WTC11 (cell line): ENCODE data around the gene DOK5. TPM values are rescaled to one million over a fixed set of nuclear protein-coding genes. Genes with fewer than 3 reads are reported as not detected.

Experiments
- ATAC-seq: fragments of 200-7000 bp; cut with Tn5 transposase; 2 replicates; pipeline ENCODE4 v1.10.0; 2021; ENCODE audit warnings: mild to moderate bottlenecking, moderate library complexity
- CTCF ChIA-PET: fragments of 300-600 bp; sonication (Branson Sonifier 250); formaldehyde crosslinking; loops from one replicate; lab custom pipeline; 2021; ENCODE audit warnings: antibody characterized with exemption; lab: Charles Lee
- POLR2A ChIA-PET: fragments of 350-600 bp; sonication (Branson Sonifier 250); formaldehyde crosslinking; loops from one replicate; lab custom pipeline; 2021; ENCODE audit warnings: antibody characterized with exemption; lab: Charles Lee
- DNase-seq: peaks from one replicate; pipeline ENCODE4 v3.0.0; 2021; ENCODE audit warnings: low spot score
- H3K27ac Mint-ChIP-seq: 2 replicates; pipeline ENCODE4 v1.8.0; 2021; ENCODE audit warnings: mixed read lengths
- H3K27me3 Mint-ChIP-seq: 2 replicates; pipeline ENCODE4 v1.8.0; 2021; ENCODE audit warnings: low read depth, mild to moderate bottlenecking, moderate library complexity, mixed read lengths
- H3K36me3 Mint-ChIP-seq: 2 replicates; pipeline ENCODE4 v1.8.0; 2021; ENCODE audit warnings: mixed read lengths
- H3K4me1 Mint-ChIP-seq: 2 replicates; pipeline ENCODE4 v1.8.0; 2022; ENCODE audit warnings: mixed read lengths
- H3K4me3 Mint-ChIP-seq: 2 replicates; pipeline ENCODE4 v1.8.0; 2021; ENCODE audit warnings: mild to moderate bottlenecking, moderate library complexity, mixed read lengths
- H3K9me3 Mint-ChIP-seq: 2 replicates; pipeline ENCODE4 v1.8.0; 2021; ENCODE audit warnings: mixed read lengths
- MYBL2 ChIP-seq: sonication (generic); formaldehyde crosslinking; IDR thresholded peaks from 2 replicates; pipeline ENCODE4 v1.8.1; 2023; ENCODE audit warnings: mild to moderate bottlenecking, moderate library complexity, missing genetic modification reagents
- NR1H2 ChIP-seq: sonication (generic); formaldehyde crosslinking; IDR thresholded peaks from 2 replicates; pipeline ENCODE4 v1.9.0; 2021; ENCODE audit warnings: mild to moderate bottlenecking, moderate library complexity, missing genetic modification reagents
- TEAD1 ChIP-seq: sonication (generic); formaldehyde crosslinking; IDR thresholded peaks from 2 replicates; pipeline ENCODE4 v1.8.0; 2022; ENCODE audit warnings: mild to moderate bottlenecking, missing genetic modification reagents
- TEAD4 ChIP-seq: sonication (generic); formaldehyde crosslinking; IDR thresholded peaks from 2 replicates; pipeline ENCODE4 v1.8.0; 2022; ENCODE audit warnings: mild to moderate bottlenecking, missing genetic modification reagents
- ZBTB21 ChIP-seq: sonication (generic); formaldehyde crosslinking; IDR thresholded peaks from 2 replicates; pipeline ENCODE4 v1.8.1; 2023; ENCODE audit warnings: mild to moderate bottlenecking, missing genetic modification reagents, borderline replicate concordance
- total RNA-seq: library from RNA; stranded (reverse); gene quantifications from 3 replicates; pipeline ENCODE4 v1.2.3, GENCODE V29; 2021
- TF ChIP-seq, protein P1 (sequence below): sonication (generic); formaldehyde crosslinking; IDR thresholded peaks from 2 replicates; pipeline ENCODE4 v1.8.0; 2023; ENCODE audit warnings: missing genetic modification reagents, mild to moderate bottlenecking, borderline replicate concordance
- TF ChIP-seq, protein P2 (sequence below): sonication (generic); formaldehyde crosslinking; IDR thresholded peaks from 2 replicates; pipeline ENCODE4 v1.8.0; 2023; ENCODE audit warnings: missing genetic modification reagents
- TF ChIP-seq, protein P3 (sequence below): fragments of 250-450 bp; sonication (Bioruptor Pico); IDR thresholded peaks from 2 replicates; pipeline ENCODE4 v2.1.2; 2022; ENCODE audit warnings: mild to moderate bottlenecking, moderate library complexity
- TF ChIP-seq, protein P4 (sequence below): sonication (generic); formaldehyde crosslinking; conservative IDR thresholded peaks from 2 replicates; pipeline ENCODE4 v1.8.1; 2023; ENCODE audit warnings: mild to moderate bottlenecking, low read depth, missing genetic modification reagents, moderate library complexity
- TF ChIP-seq, protein P5 (sequence below): fragments of 250-450 bp; sonication (Bioruptor Pico); IDR thresholded peaks from 2 replicates; pipeline ENCODE4 v1.9.0; 2021; ENCODE audit warnings: moderate library complexity, mild to moderate bottlenecking, inconsistent platforms, borderline replicate concordance
- TF ChIP-seq, protein P6 (sequence below): sonication (generic); formaldehyde crosslinking; IDR thresholded peaks from 2 replicates; pipeline ENCODE4 v1.8.1; 2022; ENCODE audit warnings: mild to moderate bottlenecking, moderate library complexity, missing genetic modification reagents
- TF ChIP-seq, protein P7 (sequence below): fragments of 250-450 bp; sonication (Bioruptor Pico); IDR thresholded peaks from 2 replicates; pipeline ENCODE4 v1.9.0; 2021; ENCODE audit warnings: mild to moderate bottlenecking, borderline replicate concordance
- TF ChIP-seq, protein P8 (sequence below): fragments of 250-450 bp; sonication (Bioruptor Pico); IDR thresholded peaks from 2 replicates; pipeline ENCODE4 v1.9.0; 2021; ENCODE audit warnings: mild to moderate bottlenecking

Gene DOK5
- total RNA-seq, 1 experiment from 2014 or later: 10.1 TPM

DNA sequence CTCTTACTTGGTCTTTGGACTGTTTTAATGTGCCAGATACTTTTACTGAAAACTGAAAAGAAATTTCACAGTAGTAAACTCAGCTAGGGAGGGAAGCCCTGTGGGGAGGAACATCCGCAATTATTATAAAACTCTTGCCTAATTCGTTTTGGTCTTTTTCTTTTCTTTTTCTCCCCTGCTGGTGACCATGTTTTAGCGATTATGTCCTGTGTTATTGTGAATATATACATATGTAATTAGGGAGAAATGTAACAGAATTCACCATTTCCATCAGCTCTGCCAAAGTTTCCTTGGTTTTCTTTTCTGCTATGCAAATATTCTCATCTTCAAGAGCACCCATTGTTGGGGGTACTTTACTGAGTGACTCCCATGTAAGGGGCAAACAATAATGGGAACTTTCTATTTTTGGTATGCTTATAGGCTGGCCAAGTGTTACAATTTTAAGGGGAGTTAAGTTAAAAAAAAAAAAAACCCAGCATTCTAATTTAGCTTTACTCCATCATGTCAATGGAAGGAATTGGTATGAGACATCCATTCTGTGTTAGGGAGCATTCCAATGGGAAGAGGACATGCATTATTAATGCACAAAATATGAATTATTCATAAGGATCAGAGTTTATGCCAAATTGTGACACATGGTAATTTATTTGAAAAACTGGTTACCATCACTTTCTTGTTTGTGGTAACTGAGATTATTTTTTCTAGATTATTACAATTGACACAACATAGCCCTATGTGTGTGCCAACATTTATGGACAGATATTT lies 2.0 kb downstream of the DOK5 start (continued):
- TF ChIP-seq, protein P1, sequence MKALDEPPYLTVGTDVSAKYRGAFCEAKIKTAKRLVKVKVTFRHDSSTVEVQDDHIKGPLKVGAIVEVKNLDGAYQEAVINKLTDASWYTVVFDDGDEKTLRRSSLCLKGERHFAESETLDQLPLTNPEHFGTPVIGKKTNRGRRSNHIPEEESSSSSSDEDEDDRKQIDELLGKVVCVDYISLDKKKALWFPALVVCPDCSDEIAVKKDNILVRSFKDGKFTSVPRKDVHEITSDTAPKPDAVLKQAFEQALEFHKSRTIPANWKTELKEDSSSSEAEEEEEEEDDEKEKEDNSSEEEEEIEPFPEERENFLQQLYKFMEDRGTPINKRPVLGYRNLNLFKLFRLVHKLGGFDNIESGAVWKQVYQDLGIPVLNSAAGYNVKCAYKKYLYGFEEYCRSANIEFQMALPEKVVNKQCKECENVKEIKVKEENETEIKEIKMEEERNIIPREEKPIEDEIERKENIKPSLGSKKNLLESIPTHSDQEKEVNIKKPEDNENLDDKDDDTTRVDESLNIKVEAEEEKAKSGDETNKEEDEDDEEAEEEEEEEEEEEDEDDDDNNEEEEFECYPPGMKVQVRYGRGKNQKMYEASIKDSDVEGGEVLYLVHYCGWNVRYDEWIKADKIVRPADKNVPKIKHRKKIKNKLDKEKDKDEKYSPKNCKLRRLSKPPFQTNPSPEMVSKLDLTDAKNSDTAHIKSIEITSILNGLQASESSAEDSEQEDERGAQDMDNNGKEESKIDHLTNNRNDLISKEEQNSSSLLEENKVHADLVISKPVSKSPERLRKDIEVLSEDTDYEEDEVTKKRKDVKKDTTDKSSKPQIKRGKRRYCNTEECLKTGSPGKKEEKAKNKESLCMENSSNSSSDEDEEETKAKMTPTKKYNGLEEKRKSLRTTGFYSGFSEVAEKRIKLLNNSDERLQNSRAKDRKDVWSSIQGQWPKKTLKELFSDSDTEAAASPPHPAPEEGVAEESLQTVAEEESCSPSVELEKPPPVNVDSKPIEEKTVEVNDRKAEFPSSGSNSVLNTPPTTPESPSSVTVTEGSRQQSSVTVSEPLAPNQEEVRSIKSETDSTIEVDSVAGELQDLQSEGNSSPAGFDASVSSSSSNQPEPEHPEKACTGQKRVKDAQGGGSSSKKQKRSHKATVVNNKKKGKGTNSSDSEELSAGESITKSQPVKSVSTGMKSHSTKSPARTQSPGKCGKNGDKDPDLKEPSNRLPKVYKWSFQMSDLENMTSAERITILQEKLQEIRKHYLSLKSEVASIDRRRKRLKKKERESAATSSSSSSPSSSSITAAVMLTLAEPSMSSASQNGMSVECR (CRISPR knock-in tag): no peak
- TF ChIP-seq, protein P2, sequence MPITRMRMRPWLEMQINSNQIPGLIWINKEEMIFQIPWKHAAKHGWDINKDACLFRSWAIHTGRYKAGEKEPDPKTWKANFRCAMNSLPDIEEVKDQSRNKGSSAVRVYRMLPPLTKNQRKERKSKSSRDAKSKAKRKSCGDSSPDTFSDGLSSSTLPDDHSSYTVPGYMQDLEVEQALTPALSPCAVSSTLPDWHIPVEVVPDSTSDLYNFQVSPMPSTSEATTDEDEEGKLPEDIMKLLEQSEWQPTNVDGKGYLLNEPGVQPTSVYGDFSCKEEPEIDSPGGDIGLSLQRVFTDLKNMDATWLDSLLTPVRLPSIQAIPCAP (CRISPR knock-in tag): no peak
- TF ChIP-seq NR1H2 (CRISPR knock-in tag): no peak
- TF ChIP-seq TEAD4 (CRISPR knock-in tag): no peak
- TF ChIP-seq, protein P3, sequence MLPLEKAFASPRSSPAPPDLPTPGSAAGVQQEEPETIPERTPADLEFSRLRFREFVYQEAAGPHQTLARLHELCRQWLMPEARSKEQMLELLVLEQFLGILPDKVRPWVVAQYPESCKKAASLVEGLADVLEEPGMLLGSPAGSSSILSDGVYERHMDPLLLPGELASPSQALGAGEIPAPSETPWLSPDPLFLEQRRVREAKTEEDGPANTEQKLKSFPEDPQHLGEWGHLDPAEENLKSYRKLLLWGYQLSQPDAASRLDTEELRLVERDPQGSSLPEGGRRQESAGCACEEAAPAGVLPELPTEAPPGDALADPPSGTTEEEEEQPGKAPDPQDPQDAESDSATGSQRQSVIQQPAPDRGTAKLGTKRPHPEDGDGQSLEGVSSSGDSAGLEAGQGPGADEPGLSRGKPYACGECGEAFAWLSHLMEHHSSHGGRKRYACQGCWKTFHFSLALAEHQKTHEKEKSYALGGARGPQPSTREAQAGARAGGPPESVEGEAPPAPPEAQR (CRISPR knock-in tag): no peak
- TF ChIP-seq, protein P4, sequence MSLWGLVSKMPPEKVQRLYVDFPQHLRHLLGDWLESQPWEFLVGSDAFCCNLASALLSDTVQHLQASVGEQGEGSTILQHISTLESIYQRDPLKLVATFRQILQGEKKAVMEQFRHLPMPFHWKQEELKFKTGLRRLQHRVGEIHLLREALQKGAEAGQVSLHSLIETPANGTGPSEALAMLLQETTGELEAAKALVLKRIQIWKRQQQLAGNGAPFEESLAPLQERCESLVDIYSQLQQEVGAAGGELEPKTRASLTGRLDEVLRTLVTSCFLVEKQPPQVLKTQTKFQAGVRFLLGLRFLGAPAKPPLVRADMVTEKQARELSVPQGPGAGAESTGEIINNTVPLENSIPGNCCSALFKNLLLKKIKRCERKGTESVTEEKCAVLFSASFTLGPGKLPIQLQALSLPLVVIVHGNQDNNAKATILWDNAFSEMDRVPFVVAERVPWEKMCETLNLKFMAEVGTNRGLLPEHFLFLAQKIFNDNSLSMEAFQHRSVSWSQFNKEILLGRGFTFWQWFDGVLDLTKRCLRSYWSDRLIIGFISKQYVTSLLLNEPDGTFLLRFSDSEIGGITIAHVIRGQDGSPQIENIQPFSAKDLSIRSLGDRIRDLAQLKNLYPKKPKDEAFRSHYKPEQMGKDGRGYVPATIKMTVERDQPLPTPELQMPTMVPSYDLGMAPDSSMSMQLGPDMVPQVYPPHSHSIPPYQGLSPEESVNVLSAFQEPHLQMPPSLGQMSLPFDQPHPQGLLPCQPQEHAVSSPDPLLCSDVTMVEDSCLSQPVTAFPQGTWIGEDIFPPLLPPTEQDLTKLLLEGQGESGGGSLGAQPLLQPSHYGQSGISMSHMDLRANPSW: no peak
- TF ChIP-seq, protein P5, sequence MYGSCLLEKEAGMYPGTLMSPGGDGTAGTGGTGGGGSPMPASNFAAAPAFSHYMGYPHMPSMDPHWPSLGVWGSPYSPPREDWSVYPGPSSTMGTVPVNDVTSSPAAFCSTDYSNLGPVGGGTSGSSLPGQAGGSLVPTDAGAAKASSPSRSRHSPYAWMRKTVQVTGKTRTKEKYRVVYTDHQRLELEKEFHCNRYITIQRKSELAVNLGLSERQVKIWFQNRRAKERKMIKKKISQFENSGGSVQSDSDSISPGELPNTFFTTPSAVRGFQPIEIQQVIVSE (CRISPR knock-in tag): no peak
- TF ChIP-seq, protein P6, sequence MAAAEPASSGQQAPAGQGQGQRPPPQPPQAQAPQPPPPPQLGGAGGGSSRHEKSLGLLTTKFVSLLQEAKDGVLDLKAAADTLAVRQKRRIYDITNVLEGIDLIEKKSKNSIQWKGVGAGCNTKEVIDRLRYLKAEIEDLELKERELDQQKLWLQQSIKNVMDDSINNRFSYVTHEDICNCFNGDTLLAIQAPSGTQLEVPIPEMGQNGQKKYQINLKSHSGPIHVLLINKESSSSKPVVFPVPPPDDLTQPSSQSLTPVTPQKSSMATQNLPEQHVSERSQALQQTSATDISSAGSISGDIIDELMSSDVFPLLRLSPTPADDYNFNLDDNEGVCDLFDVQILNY (CRISPR knock-in tag): no peak

DNA sequence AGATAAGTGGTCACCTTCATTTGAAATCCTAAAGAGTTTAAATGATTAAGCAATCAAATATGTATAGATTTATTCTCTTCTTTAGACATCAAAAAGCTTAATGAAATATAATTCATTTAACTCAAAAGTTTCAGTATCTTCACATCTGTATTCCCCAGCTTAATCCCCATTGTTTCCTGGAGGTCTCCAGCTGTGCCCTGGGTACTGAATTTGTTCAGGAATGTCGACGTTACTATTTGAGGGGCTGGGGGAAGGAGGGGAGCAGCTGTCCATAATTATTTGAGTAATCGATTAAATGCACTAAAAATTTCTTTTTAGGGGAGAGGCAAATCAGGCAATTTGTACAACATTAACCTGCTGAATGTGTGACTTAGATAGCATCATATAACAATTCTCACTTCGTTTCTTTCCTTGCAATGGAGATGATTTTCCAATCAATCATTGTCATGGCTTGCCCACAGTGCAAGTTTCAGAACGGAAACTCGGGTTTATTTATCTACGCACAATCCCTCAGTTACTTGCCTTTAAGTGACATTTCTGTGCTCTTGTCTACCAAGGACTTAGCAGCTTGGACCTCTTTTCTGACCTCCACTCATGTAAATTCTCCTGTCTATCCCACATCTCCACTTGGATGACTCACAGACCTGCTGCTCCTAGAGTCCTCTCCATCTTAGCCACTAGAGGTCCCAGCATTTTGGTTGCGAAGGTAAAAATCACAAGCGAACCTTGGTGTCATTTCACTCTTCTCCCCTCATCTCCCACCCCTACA lies 3.9 kb downstream of the DOK5 start:
- peak; percentile 32 for DNase-seq
- peaks cover 46% of the 10 kb centered on the region for H3K4me1 Mint-ChIP-seq
- CTCF ChIA-PET: interaction anchor here (0.7 to 1.0 kb wide), 3 partner anchors 22 to 271 kb away, joined by 3 read pairs; partner anchors contain the start of gene PFDN4
- TF ChIP-seq TEAD1 (CRISPR knock-in tag) (no peak), MYBL2 (CRISPR knock-in tag) (no peak), ZBTB21 (CRISPR knock-in tag) (no peak)
- TF ChIP-seq, protein P7, sequence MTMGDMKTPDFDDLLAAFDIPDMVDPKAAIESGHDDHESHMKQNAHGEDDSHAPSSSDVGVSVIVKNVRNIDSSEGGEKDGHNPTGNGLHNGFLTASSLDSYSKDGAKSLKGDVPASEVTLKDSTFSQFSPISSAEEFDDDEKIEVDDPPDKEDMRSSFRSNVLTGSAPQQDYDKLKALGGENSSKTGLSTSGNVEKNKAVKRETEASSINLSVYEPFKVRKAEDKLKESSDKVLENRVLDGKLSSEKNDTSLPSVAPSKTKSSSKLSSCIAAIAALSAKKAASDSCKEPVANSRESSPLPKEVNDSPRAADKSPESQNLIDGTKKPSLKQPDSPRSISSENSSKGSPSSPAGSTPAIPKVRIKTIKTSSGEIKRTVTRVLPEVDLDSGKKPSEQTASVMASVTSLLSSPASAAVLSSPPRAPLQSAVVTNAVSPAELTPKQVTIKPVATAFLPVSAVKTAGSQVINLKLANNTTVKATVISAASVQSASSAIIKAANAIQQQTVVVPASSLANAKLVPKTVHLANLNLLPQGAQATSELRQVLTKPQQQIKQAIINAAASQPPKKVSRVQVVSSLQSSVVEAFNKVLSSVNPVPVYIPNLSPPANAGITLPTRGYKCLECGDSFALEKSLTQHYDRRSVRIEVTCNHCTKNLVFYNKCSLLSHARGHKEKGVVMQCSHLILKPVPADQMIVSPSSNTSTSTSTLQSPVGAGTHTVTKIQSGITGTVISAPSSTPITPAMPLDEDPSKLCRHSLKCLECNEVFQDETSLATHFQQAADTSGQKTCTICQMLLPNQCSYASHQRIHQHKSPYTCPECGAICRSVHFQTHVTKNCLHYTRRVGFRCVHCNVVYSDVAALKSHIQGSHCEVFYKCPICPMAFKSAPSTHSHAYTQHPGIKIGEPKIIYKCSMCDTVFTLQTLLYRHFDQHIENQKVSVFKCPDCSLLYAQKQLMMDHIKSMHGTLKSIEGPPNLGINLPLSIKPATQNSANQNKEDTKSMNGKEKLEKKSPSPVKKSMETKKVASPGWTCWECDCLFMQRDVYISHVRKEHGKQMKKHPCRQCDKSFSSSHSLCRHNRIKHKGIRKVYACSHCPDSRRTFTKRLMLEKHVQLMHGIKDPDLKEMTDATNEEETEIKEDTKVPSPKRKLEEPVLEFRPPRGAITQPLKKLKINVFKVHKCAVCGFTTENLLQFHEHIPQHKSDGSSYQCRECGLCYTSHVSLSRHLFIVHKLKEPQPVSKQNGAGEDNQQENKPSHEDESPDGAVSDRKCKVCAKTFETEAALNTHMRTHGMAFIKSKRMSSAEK: no peak
- TF ChIP-seq, protein P8, sequence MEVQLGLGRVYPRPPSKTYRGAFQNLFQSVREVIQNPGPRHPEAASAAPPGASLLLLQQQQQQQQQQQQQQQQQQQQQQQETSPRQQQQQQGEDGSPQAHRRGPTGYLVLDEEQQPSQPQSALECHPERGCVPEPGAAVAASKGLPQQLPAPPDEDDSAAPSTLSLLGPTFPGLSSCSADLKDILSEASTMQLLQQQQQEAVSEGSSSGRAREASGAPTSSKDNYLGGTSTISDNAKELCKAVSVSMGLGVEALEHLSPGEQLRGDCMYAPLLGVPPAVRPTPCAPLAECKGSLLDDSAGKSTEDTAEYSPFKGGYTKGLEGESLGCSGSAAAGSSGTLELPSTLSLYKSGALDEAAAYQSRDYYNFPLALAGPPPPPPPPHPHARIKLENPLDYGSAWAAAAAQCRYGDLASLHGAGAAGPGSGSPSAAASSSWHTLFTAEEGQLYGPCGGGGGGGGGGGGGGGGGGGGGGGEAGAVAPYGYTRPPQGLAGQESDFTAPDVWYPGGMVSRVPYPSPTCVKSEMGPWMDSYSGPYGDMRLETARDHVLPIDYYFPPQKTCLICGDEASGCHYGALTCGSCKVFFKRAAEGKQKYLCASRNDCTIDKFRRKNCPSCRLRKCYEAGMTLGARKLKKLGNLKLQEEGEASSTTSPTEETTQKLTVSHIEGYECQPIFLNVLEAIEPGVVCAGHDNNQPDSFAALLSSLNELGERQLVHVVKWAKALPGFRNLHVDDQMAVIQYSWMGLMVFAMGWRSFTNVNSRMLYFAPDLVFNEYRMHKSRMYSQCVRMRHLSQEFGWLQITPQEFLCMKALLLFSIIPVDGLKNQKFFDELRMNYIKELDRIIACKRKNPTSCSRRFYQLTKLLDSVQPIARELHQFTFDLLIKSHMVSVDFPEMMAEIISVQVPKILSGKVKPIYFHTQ (CRISPR knock-in tag): no peak

More for the DNA sequence above, 3.9 kb downstream of the DOK5 start:
- peak; percentile 37 for ATAC-seq
- POLR2A ChIA-PET: no interaction called here
- H3K36me3 Mint-ChIP-seq: no peaks in the 10 kb centered on the region
- H3K27me3 Mint-ChIP-seq: peaks cover 26% of the 10 kb centered on the region
- no peak overlapping the region for H3K27ac Mint-ChIP-seq
- no peaks in the 10 kb centered on the region for H3K9me3 Mint-ChIP-seq
- no peak overlapping the region for H3K4me3 Mint-ChIP-seq
